GM19395 (cell line): ENCODE measurements around the gene CHST2.

Experiments
- ATAC-seq: cut with Tn5 transposase; IDR thresholded peaks from one replicate; pipeline ENCODE4 v1.9.1; 2021; ENCODE audit warnings: mild to moderate bottlenecking, moderate library complexity; ENCODE audit not compliant: unreplicated experiment

CHST2 gene

GRCh38 chr3:143165211-143165610 is 45.6 kb downstream of the CHST2 start:
- ATAC-seq, result peak; percentile 44

GRCh38 chr3:143165612-143166285 is 46.2 kb downstream of the CHST2 start:
- peak; percentile 60 for ATAC-seq

GRCh38 chr3:143166376-143166775 is 46.8 kb downstream of the CHST2 start:
- ATAC-seq, result no peak

- ATAC-seq, result no peak
Observed at GRCh38 chr3:143167969-143168854, 48.6 kb downstream of the CHST2 start.

GRCh38 chr3:143168855-143169192 is 49.3 kb downstream of the CHST2 start:
- ATAC-seq, result no peak

- ATAC-seq, result no peak
Observed at GRCh38 chr3:143170074-143170473, 50.5 kb downstream of the CHST2 start.

- ATAC-seq, result peak; percentile 21
Observed at GRCh38 chr3:143170676-143171075, 51.1 kb downstream of the CHST2 start.

- peak; percentile 87 for ATAC-seq
Observed at GRCh38 chr3:143171141-143171980, 51.8 kb downstream of the CHST2 start.

- ATAC-seq, result no peak
Observed at GRCh38 chr3:143172062-143172794, 52.7 kb downstream of the CHST2 start.

- no peak for ATAC-seq
Observed at GRCh38 chr3:143172795-143173145, 53.2 kb downstream of the CHST2 start.

- no peak for ATAC-seq
Observed at GRCh38 chr3:143173242-143173641, 53.7 kb downstream of the CHST2 start.
